GM12878 (cell line): ENCODE results near the gene MARF1. TPM values are rescaled to one million over a fixed set of nuclear protein-coding genes. Genes with fewer than 3 reads are reported as not detected.

Experiments used
- ATAC-seq: fragments of 200-7000 bp; cut with Tn5 transposase; 3 replicates; pipeline ENCODE4 v1.9.1; 2020; ENCODE audit warnings: mild to moderate bottlenecking, moderate library complexity
- BruUV-seq: library from RNA; stranded (reverse); fragments of 400-500 nt; replicated peaks from 2 replicates; lab custom pipeline; 2021; lab: Mats Ljungman, UMichigan
- CTCF ChIA-PET: fragments of 300-600 bp; sonication (Branson Sonifier 250); formaldehyde crosslinking; extraction: SDS; loops from one replicate; lab custom pipeline; 2021; ENCODE audit warnings: inconsistent platforms; lab: Yijun Ruan, JAX
- POLR2A ChIA-PET: fragments of 350-600 bp; formaldehyde crosslinking; extraction: SDS; loops from one replicate; lab custom pipeline; 2021; ENCODE audit warnings: inconsistent platforms; lab: Charles Lee
- RAD21 ChIA-PET: fragments of 300-600 bp; sonication (Branson Sonifier 250); formaldehyde crosslinking; loops from one replicate; lab custom pipeline; 2023; ENCODE audit warnings: antibody characterized with exemption; ENCODE audit not compliant: unreplicated experiment; lab: Charles Lee
- SMC1A ChIA-PET: fragments of 300-600 bp; sonication (Branson Sonifier 250); formaldehyde crosslinking; loops from one replicate; lab custom pipeline; 2023; ENCODE audit not compliant: unreplicated experiment, uncharacterized antibody; lab: Charles Lee
- DNase-seq: peaks from one replicate; pipeline ENCODE4 v3.0.0-alpha.2; 2011; ENCODE audit warnings: low read depth, low spot score
- FAIRE-seq: peaks from 3 replicates; lab custom pipeline; 2011; peaks lifted over from hg19 to GRCh38; lab: Jason Lieb, UNC
- H2AFZ ChIP-seq: 2 replicates; pipeline ENCODE4 v1.6.0; 2011; ENCODE audit warnings: low read depth, low read length, control low read depth; ENCODE audit not compliant: control insufficient read depth
- H3K27ac ChIP-seq: 2 replicates; pipeline ENCODE4 v1.5.1; 2011; ENCODE audit warnings: control low read depth; ENCODE audit not compliant: control insufficient read depth, insufficient read depth
- H3K27me3 ChIP-seq, 2 experiments: replicated peaks in 1 of 2; 2 replicates each; pipeline versions ENCODE4 v1.6.0 to v1.6.1; 2011; ENCODE audit warnings: low read length in 1 of 2; ENCODE audit not compliant: control insufficient read depth in 2 of 2, insufficient read depth in 2 of 2
- H3K36me3 ChIP-seq, 2 experiments: 2 replicates each; pipeline ENCODE4 v1.5.1; 2011; ENCODE audit warnings: low read length in 1 of 2; ENCODE audit not compliant: control insufficient read depth in 2 of 2, insufficient read depth in 2 of 2
- H3K4me1 ChIP-seq: 2 replicates; pipeline ENCODE4 v1.6.1; 2011; ENCODE audit warnings: mild to moderate bottlenecking, low read length, moderate library complexity, mixed read lengths; ENCODE audit not compliant: control insufficient read depth, insufficient read depth
- H3K4me2 ChIP-seq: 2 replicates; pipeline ENCODE4 v1.6.0; 2011; ENCODE audit warnings: control low read depth; ENCODE audit not compliant: control insufficient read depth, insufficient read depth
- H3K4me3 ChIP-seq: fragments of 200-600 bp; sonication (generic); 2 replicates; pipeline ENCODE4 v1.5.1; 2016
- H3K79me2 ChIP-seq: 2 replicates; pipeline ENCODE4 v1.6.0; 2011; ENCODE audit warnings: low read length; ENCODE audit not compliant: control insufficient read depth, insufficient read depth
- H3K9ac ChIP-seq: 2 replicates; pipeline ENCODE4 v1.8.0; 2011; ENCODE audit warnings: low read length, control low read depth, mixed read lengths; ENCODE audit not compliant: control insufficient read depth, insufficient read depth
- H3K9me3 ChIP-seq: replicated peaks from 3 replicates; pipeline ENCODE4 v1.5.1; 2011; ENCODE audit warnings: mild to moderate bottlenecking, low read length; ENCODE audit not compliant: control insufficient read depth, insufficient read depth
- H4K20me1 ChIP-seq: 2 replicates; pipeline ENCODE4 v1.6.0; 2011; ENCODE audit not compliant: control insufficient read depth, insufficient read depth
- CHD1 ChIP-seq: IDR thresholded peaks from 2 replicates; pipeline ENCODE4 v1.6.1; 2012; ENCODE audit warnings: low read depth, low read length, improper control_type of control experiment
- DPF2 ChIP-seq: fragments of 450-650 bp; IDR thresholded peaks from 2 replicates; pipeline ENCODE4 v1.6.1; 2017; ENCODE audit warnings: mild to moderate bottlenecking
- EZH2 ChIP-seq: IDR thresholded peaks from 2 replicates; pipeline ENCODE4 v1.6.1; 2012; ENCODE audit warnings: low read depth, mild to moderate bottlenecking, control low read depth, inconsistent platforms, low read length, borderline replicate concordance; ENCODE audit not compliant: control insufficient read depth
- FOS ChIP-seq: IDR thresholded peaks from 3 replicates; pipeline ENCODE4 v1.6.1; 2011; ENCODE audit warnings: borderline replicate concordance; ENCODE audit not compliant: insufficient read length; ENCODE audit errors: extremely low read depth
- NFYA ChIP-seq: IDR thresholded peaks from 2 replicates; pipeline ENCODE4 v1.6.1; 2011; ENCODE audit warnings: low read depth, mild to moderate bottlenecking, low read length, improper control_type of control experiment, borderline replicate concordance
- NR2C2 ChIP-seq: IDR thresholded peaks from 2 replicates; pipeline ENCODE4 v1.6.1; 2011; ENCODE audit warnings: borderline replicate concordance, low read depth; ENCODE audit not compliant: control insufficient read depth, insufficient read length
- NR2F1 ChIP-seq: fragments of 450-650 bp; conservative IDR thresholded peaks from 2 replicates; pipeline ENCODE4 v1.6.1; 2017; ENCODE audit warnings: mild to moderate bottlenecking
- PAX5 ChIP-seq: IDR thresholded peaks from 2 replicates; pipeline ENCODE4 v1.6.1; 2011; ENCODE audit warnings: low read depth, low read length, borderline replicate concordance
- RAD51 ChIP-seq: fragments of 450-650 bp; IDR thresholded peaks from 2 replicates; pipeline ENCODE4 v1.6.1; 2016; ENCODE audit warnings: moderate library complexity, mild to moderate bottlenecking, inconsistent platforms
- SIN3A ChIP-seq: IDR thresholded peaks from 2 replicates; pipeline ENCODE4 v1.6.1; 2012; ENCODE audit warnings: low read depth, low read length, improper control_type of control experiment
- SREBF2 ChIP-seq: IDR thresholded peaks from 2 replicates; pipeline ENCODE4 v1.6.1; 2012; ENCODE audit warnings: mild to moderate bottlenecking, low read length
- TBL1XR1 ChIP-seq: IDR thresholded peaks from 2 replicates; pipeline ENCODE4 v1.6.1; 2012; ENCODE audit warnings: low read depth, low read length, improper control_type of control experiment
- YBX1 ChIP-seq: fragments of 450-650 bp; IDR thresholded peaks from 2 replicates; pipeline ENCODE4 v1.6.1; 2016; ENCODE audit warnings: antibody characterized with exemption
- ZZZ3 ChIP-seq: IDR thresholded peaks from 2 replicates; pipeline ENCODE4 v1.6.1; 2011; ENCODE audit warnings: low read depth; ENCODE audit not compliant: control insufficient read depth, insufficient read length
- WGBS: methylation state at CpG from one replicate; pipeline ENCODE4 v1.1.6; 2016; ENCODE audit warnings: low lambda C conversion rate; ENCODE audit not compliant: insufficient replicate concordance, insufficient coverage; ENCODE audit errors: missing lambda C conversion rate; 5-methylcytosine and 5-hydroxymethylcytosine counted together
- in situ Hi-C: fragments of 300-500 bp; cut with MboI; formaldehyde crosslinking; loops from 9 replicates; pipeline ENCODE4 v1.14.3; 2018; ENCODE audit warnings: mixed read lengths
- intact Hi-C: fragments of 100-400 bp; cut with micrococcal nuclease; formaldehyde crosslinking; loops from one replicate; pipeline ENCODE4 v1.14.2; 2022; ENCODE audit not compliant: unreplicated experiment
- polyA plus RNA-seq, 11 experiments: library from polyadenylated mRNA; depleted of rRNA in 4 of 11; unstranded in 6 of 11; stranded (reverse) in 5 of 11; fragments of >200 nt; fragmentation: Nextera tagmentation in 4 of 11; fragmentation: Illumina TruSeq in 1 of 11; extraction: Ambion mirVana in 4 of 11; extraction: Trizol in 1 of 11; gene quantifications; 1 replicate in 1 of 11; 2 replicates in 10 of 11; pipeline versions ENCODE4 v1.2.1 to v1.2.3, GENCODE V29; 2011 to 2016; ENCODE audit warnings: inconsistent platforms in 2 of 11, missing spikeins in 2 of 11, low read depth in 1 of 11
- total RNA-seq, 4 experiments: library from RNA; depleted of rRNA in 3 of 4; stranded (reverse); fragments of >200 nt in 3 of 4; fragmentation: Illumina TruSeq in 1 of 4; extraction: Trizol in 1 of 4; gene quantifications; 2 replicates each; pipeline versions ENCODE4 v1.2.1 to v1.2.3, GENCODE V29; 2013 to 2021
- TF ChIP-seq, protein P1 (sequence below): fragments of 450-650 bp; IDR thresholded peaks from 2 replicates; pipeline ENCODE4 v1.6.1; 2016; ENCODE audit warnings: mild to moderate bottlenecking
- TF ChIP-seq, protein P2 (sequence below): IDR thresholded peaks from 2 replicates; pipeline ENCODE4 v1.6.1; 2011; ENCODE audit warnings: low read depth, mild to moderate bottlenecking, low read length, moderate library complexity, borderline replicate concordance; ENCODE audit errors: extremely low read depth
- TF ChIP-seq, protein P3 (sequence below): fragments of 450-650 bp; IDR thresholded peaks from 2 replicates; pipeline ENCODE4 v1.6.1; 2014; ENCODE audit warnings: mild to moderate bottlenecking

The MARF1 gene
- total and polyA plus RNA-seq, 10 of the 15 experiments (the other 5 are each of a cell fraction or from before 2014, with no cell fraction given), result 4.5 to 40.1 (median 14.0) TPM

DNA sequence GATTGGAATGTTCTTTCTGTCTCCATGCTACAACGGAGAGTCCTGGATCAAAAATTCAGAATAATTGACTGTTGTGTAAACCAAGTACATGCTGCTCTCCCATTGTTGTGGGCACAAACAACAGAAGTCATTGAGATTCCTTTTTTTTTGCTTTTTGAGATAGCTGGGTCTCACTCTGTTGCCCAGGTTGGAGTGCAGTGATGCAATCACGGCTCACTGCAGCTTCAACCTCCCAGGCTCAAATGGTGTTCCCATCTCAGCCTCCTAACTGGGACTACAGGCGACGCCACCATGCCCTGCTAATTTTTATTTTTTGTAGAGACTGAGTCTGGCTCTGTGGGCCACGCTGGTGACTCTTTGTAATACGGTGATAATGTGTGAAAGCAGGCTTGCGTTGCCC, 31.6 kb upstream of the MARF1 start:
- no peak for FAIRE-seq
- no peak for ATAC-seq
- Histone ChIP-seq H3K4me3 (no peak overlapping the region), H3K9ac (no peak overlapping the region), H3K9me3 (no peaks in the 10 kb centered on the region), H4K20me1 (peaks cover 6% of the 10 kb centered on the region; the same call in 1 of the 2 replicates), H3K79me2 (peaks cover 5% of the 10 kb centered on the region), H2AFZ (no peak overlapping the region), H3K27ac (no peak overlapping the region), H3K4me2 (no peak overlapping the region), H3K27me3 (no peaks in the 10 kb centered on the region), H3K36me3 (peaks cover 42 to 46% of the 10 kb centered on the region in 2 experiments), H3K4me1 (no peaks in the 10 kb centered on the region)
- DNase-seq, result no peak
- RAD21 ChIA-PET, result no interaction called here
- in situ Hi-C loops (no loop called here), intact Hi-C loops (no loop called here)
- SMC1A ChIA-PET, result no interaction called here
- BruUV-seq, result no TSS peak
- POLR2A ChIA-PET, result no interaction called here
- WGBS, result over 99% methylated on average over 7 of the region's 7 CpGs
- CTCF ChIA-PET, result no interaction called here
- TF ChIP-seq FOS (no peak), DPF2 (no peak), SIN3A (no peak), RAD51 (no peak), NR2C2 (no peak), TBL1XR1 (no peak), NR2F1 (no peak), SREBF2 (no peak), NFYA (no peak), PAX5 (no peak), ZZZ3 (no peak), YBX1 (no peak), EZH2 (no peak), CHD1 (no peak)
- TF ChIP-seq, protein P1, sequence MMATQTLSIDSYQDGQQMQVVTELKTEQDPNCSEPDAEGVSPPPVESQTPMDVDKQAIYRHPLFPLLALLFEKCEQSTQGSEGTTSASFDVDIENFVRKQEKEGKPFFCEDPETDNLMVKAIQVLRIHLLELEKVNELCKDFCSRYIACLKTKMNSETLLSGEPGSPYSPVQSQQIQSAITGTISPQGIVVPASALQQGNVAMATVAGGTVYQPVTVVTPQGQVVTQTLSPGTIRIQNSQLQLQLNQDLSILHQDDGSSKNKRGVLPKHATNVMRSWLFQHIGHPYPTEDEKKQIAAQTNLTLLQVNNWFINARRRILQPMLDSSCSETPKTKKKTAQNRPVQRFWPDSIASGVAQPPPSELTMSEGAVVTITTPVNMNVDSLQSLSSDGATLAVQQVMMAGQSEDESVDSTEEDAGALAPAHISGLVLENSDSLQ, result no peak
- TF ChIP-seq, protein P2, sequence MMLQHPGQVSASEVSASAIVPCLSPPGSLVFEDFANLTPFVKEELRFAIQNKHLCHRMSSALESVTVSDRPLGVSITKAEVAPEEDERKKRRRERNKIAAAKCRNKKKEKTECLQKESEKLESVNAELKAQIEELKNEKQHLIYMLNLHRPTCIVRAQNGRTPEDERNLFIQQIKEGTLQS, result no peak
- TF ChIP-seq, protein P3, sequence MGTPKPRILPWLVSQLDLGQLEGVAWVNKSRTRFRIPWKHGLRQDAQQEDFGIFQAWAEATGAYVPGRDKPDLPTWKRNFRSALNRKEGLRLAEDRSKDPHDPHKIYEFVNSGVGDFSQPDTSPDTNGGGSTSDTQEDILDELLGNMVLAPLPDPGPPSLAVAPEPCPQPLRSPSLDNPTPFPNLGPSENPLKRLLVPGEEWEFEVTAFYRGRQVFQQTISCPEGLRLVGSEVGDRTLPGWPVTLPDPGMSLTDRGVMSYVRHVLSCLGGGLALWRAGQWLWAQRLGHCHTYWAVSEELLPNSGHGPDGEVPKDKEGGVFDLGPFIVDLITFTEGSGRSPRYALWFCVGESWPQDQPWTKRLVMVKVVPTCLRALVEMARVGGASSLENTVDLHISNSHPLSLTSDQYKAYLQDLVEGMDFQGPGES, result no peak
